ENCODE measurements around the gene NR6A1. TPM values are rescaled to one million over a fixed set of nuclear protein-coding genes. Genes with fewer than 3 reads are reported as not detected.

The NR6A1 gene
- total and polyA plus RNA-seq, 2 experiments from 2014 or later: 0.16 TPM; not detected in 1

- Histone ChIP-seq H3K9me3 (ENCODE audit: low read depth) (no peaks in the 10 kb centered on the region), H3K27ac (no peak overlapping the region), H3K4me1 (ENCODE audit: insufficient read depth) (0 out of 2 replicates have a peak, but pooled peaks cover 5% of the 10 kb centered on the region), H2AFZ (no peak overlapping the region), H3K27me3 (replicated peaks; ENCODE audit: insufficient read depth) (no peaks in the 10 kb centered on the region), H3K4me3 (no peak overlapping the region), H3K9ac (no peak overlapping the region), H3K4me2 (ENCODE audit: unreplicated experiment) (no peak overlapping the region), H3K9me2 (ENCODE audit: insufficient read depth) (no peaks in the 10 kb centered on the region), H3K79me2 (ENCODE audit: insufficient read depth) (no peaks in the 10 kb centered on the region), H4K20me1 (ENCODE audit: insufficient read depth) (no peaks in the 10 kb centered on the region), H3F3A (ENCODE audit: insufficient read depth) (no peaks in the 10 kb centered on the region), H3K36me3 (ENCODE audit: low read depth) (no peaks in the 10 kb centered on the region)
- in situ Hi-C loops (cut with MboI): loop anchor here (5.0 to 25.0 kb wide), 2 partner anchors 114 to 424 kb away; no protein-coding TSS in a partner anchor
- no peak for TF ChIP-seq EZH2phosphoT487 (IDR thresholded peaks at IDR 0.05; ENCODE audit: insufficient read depth, low read depth)
- no peak for TF ChIP-seq EZH2 (IDR thresholded peaks at IDR 0.05; ENCODE audit: insufficient read depth, poor library complexity, severe bottlenecking)
- WGBS, 2 experiments (ENCODE audit: low coverage in 1 of 2, low lambda C conversion rate in 2 of 2, missing lambda C conversion rate in 2 of 2): 85 to 91% methylated on average over 10 of the region's 10 CpGs
- DNase-seq: no peak
Observed at GRCh38 chr9:124535846-124536245, 235.3 kb downstream of the NR6A1 start.

DNA sequence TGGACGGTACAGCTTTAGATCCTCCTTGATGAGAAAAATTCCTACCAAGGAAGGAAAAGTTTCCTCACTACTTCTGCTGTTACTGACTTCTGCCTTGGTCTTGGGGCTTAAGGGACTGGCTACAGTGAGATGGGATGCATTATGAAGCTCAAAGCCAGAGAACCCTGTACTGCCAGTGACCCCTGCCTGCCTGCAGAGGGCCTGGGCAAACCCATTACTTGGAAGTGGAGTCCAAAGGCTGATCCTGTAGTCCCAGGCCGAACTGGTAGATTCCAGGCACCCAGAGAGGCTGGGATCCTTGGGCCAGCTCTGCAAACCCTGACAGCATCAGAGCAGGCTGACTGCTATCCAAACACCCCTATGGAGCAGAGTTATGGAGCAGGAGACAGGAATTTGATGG, 238.2 kb downstream of the NR6A1 start:
- H3K9ac ChIP-seq: no peak overlapping the region
- H3K36me3 ChIP-seq (ENCODE audit: low read depth): no peaks in the 10 kb centered on the region
- no peak overlapping the region for H3K4me2 ChIP-seq (ENCODE audit: unreplicated experiment)
- no peak for DNase-seq
- H3K27me3 ChIP-seq (replicated peaks; ENCODE audit: insufficient read depth): no peaks in the 10 kb centered on the region
- H4K20me1 ChIP-seq (ENCODE audit: insufficient read depth): no peaks in the 10 kb centered on the region
- 60 to 70% methylated on average over 2 of the region's 2 CpGs for WGBS, 2 experiments (ENCODE audit: low coverage in 1 of 2, low lambda C conversion rate in 2 of 2, missing lambda C conversion rate in 2 of 2)
- TF ChIP-seq EZH2 (IDR thresholded peaks at IDR 0.05; ENCODE audit: insufficient read depth, poor library complexity, severe bottlenecking) (no peak), EZH2phosphoT487 (IDR thresholded peaks at IDR 0.05; ENCODE audit: insufficient read depth, low read depth) (no peak)
- 0 out of 2 replicates have a peak, but pooled peaks cover 5% of the 10 kb centered on the region for H3K4me1 ChIP-seq (ENCODE audit: insufficient read depth)
- H3K9me3 ChIP-seq (ENCODE audit: low read depth): no peaks in the 10 kb centered on the region
- no peak overlapping the region for H3K4me3 ChIP-seq
- no peaks in the 10 kb centered on the region for H3K9me2 ChIP-seq (ENCODE audit: insufficient read depth)
- H2AFZ ChIP-seq: no peak overlapping the region
- in situ Hi-C loops (cut with MboI): loop anchor here (25.0 kb wide), 1 partner anchor 421 kb away; no protein-coding TSS in a partner anchor
- H3F3A ChIP-seq (ENCODE audit: insufficient read depth): no peaks in the 10 kb centered on the region
- H3K79me2 ChIP-seq (ENCODE audit: insufficient read depth): no peaks in the 10 kb centered on the region
- no peak overlapping the region for H3K27ac ChIP-seq

DNA sequence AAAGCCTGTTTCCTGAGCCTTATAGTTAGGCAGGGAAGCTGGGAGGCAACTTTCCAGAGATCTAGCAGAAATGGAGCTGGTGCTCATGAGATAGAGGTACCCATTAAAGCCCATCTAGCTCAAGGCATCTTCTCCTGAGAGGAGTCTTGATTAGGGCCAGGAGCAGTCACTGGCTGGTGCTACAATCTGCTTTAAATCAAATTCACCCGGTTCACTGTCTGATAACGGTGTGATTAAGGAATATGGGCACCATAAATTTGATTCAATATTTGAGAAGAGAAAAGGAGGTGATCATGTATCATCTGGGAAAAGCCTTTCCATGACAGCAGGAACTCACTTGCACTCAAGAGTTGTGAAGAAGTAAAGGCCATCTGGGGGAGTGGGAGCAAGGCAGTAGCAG, 240.0 kb downstream of the NR6A1 start:
- Histone ChIP-seq H3K27ac (no peak overlapping the region), H3K27me3 (replicated peaks; ENCODE audit: insufficient read depth) (no peaks in the 10 kb centered on the region), H3F3A (ENCODE audit: insufficient read depth) (no peaks in the 10 kb centered on the region), H3K4me1 (ENCODE audit: insufficient read depth) (0 out of 2 replicates have a peak, but pooled peaks cover 5% of the 10 kb centered on the region), H3K4me3 (no peak overlapping the region), H4K20me1 (ENCODE audit: insufficient read depth) (no peaks in the 10 kb centered on the region), H3K9me2 (ENCODE audit: insufficient read depth) (no peaks in the 10 kb centered on the region), H2AFZ (no peak overlapping the region), H3K9ac (no peak overlapping the region), H3K9me3 (ENCODE audit: low read depth) (no peaks in the 10 kb centered on the region), H3K79me2 (ENCODE audit: insufficient read depth) (no peaks in the 10 kb centered on the region), H3K36me3 (ENCODE audit: low read depth) (no peaks in the 10 kb centered on the region), H3K4me2 (ENCODE audit: unreplicated experiment) (no peak overlapping the region)
- in situ Hi-C loops (cut with MboI): loop anchor here (25.0 kb wide), 1 partner anchor 419 kb away; no protein-coding TSS in a partner anchor
- TF ChIP-seq EZH2 (IDR thresholded peaks at IDR 0.05; ENCODE audit: insufficient read depth, poor library complexity, severe bottlenecking): no peak
- TF ChIP-seq EZH2phosphoT487 (IDR thresholded peaks at IDR 0.05; ENCODE audit: insufficient read depth, low read depth): no peak
- DNase-seq: no peak
- 59 to 68% methylated on average over 2 of the region's 2 CpGs for WGBS, 2 experiments (ENCODE audit: low coverage in 1 of 2, low lambda C conversion rate in 2 of 2, missing lambda C conversion rate in 2 of 2)

- 61 to 66% methylated on average over 4 of the region's 4 CpGs for WGBS, 2 experiments (ENCODE audit: low coverage in 1 of 2, low lambda C conversion rate in 2 of 2, missing lambda C conversion rate in 2 of 2)
- in situ Hi-C loops (cut with MboI): loop anchor here (25.0 kb wide), 1 partner anchor 418 kb away; no protein-coding TSS in a partner anchor
- no peaks in the 10 kb centered on the region for H3K27me3 ChIP-seq (replicated peaks; ENCODE audit: insufficient read depth)
Observed at GRCh38 chr9:124530246-124530645, 240.9 kb downstream of the NR6A1 start.

More at GRCh38 chr9:124530246-124530645, 240.9 kb downstream of the NR6A1 start:
- no peaks in the 10 kb centered on the region for H3F3A ChIP-seq (ENCODE audit: insufficient read depth)
- no peaks in the 10 kb centered on the region for H3K36me3 ChIP-seq (ENCODE audit: low read depth)
- no peaks in the 10 kb centered on the region for H3K79me2 ChIP-seq (ENCODE audit: insufficient read depth)
- H3K27ac ChIP-seq: no peak overlapping the region
- no peaks in the 10 kb centered on the region for H3K9me2 ChIP-seq (ENCODE audit: insufficient read depth)
- H3K9me3 ChIP-seq (ENCODE audit: low read depth): no peaks in the 10 kb centered on the region
- H3K4me1 ChIP-seq (ENCODE audit: insufficient read depth): 0 out of 2 replicates have a peak, but pooled peaks cover 5% of the 10 kb centered on the region
- TF ChIP-seq EZH2 (IDR thresholded peaks at IDR 0.05; ENCODE audit: insufficient read depth, poor library complexity, severe bottlenecking): no peak
- H2AFZ ChIP-seq: no peak overlapping the region
- no peak overlapping the region for H3K4me3 ChIP-seq
- H4K20me1 ChIP-seq (ENCODE audit: insufficient read depth): no peaks in the 10 kb centered on the region
- H3K9ac ChIP-seq: no peak overlapping the region
- no peak overlapping the region for H3K4me2 ChIP-seq (ENCODE audit: unreplicated experiment)
- no peak for DNase-seq
